ENCODE measurements around the gene IGF2R.

- TF ChIP-seq CTCF (IDR thresholded peaks at IDR 0.05) = no peak
- no peak for TF ChIP-seq POLR2A (IDR thresholded peaks at IDR 0.05)
These were observed 108.6 kb downstream of the IGF2R start for GRCh38 chr6:160077526-160077925.

All from lower leg skin (tissue), 3 donors.